Stimulated activated CD4-positive, alpha-beta T cell treated with anti-CD3 and anti-CD28 coated beads, TNF-alpha, amount 100 ng/mL, for 1 hour (primary cell): ENCODE data around the gene EMID1.
A peak's percentile ranks its signal among the peaks of the same experiment; 100 is the strongest.
"Not testable (repeated sequence)": the region's sequence is repeated elsewhere in the genome, so short reads cannot be mapped to it uniquely, and the experiment has no call there.

Experiments
- DNase-seq, 3 donors: peaks; one replicate each; pipeline ENCODE4 v3.0.0-alpha.2; 2020; ENCODE audit warnings: low read depth in 3 of 3, low spot score in 1 of 3

Gene EMID1

GRCh38 chr22:29230972-29231875 is 25.5 kb downstream of the EMID1 start:
- no peak for DNase-seq

GRCh38 chr22:29231971-29232959 is 26.6 kb downstream of the EMID1 start:
- DNase-seq: no peak

- no peak for DNase-seq
Observed at GRCh38 chr22:29233277-29233877, 27.7 kb downstream of the EMID1 start.

- not testable (repeated sequence) for DNase-seq
Observed at GRCh38 chr22:29240481-29240880, 34.8 kb downstream of the EMID1 start.

- no peak for DNase-seq
Observed at GRCh38 chr22:29243874-29244446, 38.3 kb downstream of the EMID1 start.

- no peak for DNase-seq
Observed at GRCh38 chr22:29244785-29245625, 39.3 kb downstream of the EMID1 start.

GRCh38 chr22:29245626-29246385 is 40.1 kb downstream of the EMID1 start:
- DNase-seq: peak; percentile 35 to 54 (median 39)

GRCh38 chr22:29247891-29248290 is 42.2 kb downstream of the EMID1 start:
- DNase-seq: not testable (repeated sequence)

- DNase-seq: no peak
Observed at GRCh38 chr22:29251265-29251664, 45.6 kb downstream of the EMID1 start.

GRCh38 chr22:29251981-29252911 is 46.5 kb downstream of the EMID1 start:
- no peak for DNase-seq

GRCh38 chr22:29253561-29254285 is 48.0 kb downstream of the EMID1 start:
- no peak for DNase-seq

GRCh38 chr22:29254286-29254660 is 48.6 kb downstream of the EMID1 start:
- no peak for DNase-seq

- no peak for DNase-seq
Observed at GRCh38 chr22:29255064-29255621, 49.4 kb downstream of the EMID1 start.

- DNase-seq: no peak
Observed at GRCh38 chr22:29256606-29257325, 51.1 kb downstream of the EMID1 start.

GRCh38 chr22:29257751-29258181 is 52.1 kb downstream of the EMID1 start:
- DNase-seq: no peak

GRCh38 chr22:29258407-29259252 is 52.9 kb downstream of the EMID1 start:
- DNase-seq: no peak
